Measurements from ENCODE around the gene TMEM106C. TPM values are rescaled to one million over a fixed set of nuclear protein-coding genes. Genes with fewer than 3 reads are reported as not detected.

Gene TMEM106C
- total and polyA plus RNA-seq, 10 of the 15 experiments (the other 5 are each of a cell fraction or from before 2014, with no cell fraction given) = 90.2 to 280 (median 161) TPM

- no peak for FAIRE-seq
- Histone ChIP-seq H3K4me2 (ENCODE audit: control insufficient read depth, insufficient read depth) (no peak overlapping the region), H3K79me2 (ENCODE audit: control insufficient read depth, insufficient read depth, low read length) (no peaks in the 10 kb centered on the region), H3K27me3 (replicated peaks in 1 of 2; ENCODE audit: control insufficient read depth in 2 of 2, insufficient read depth in 2 of 2, low read length in 1 of 2) (no peaks in the 10 kb centered on the region; a peak in 2 of 4 replicates), H2AFZ (ENCODE audit: control insufficient read depth, low read depth, low read length) (no peak overlapping the region), H3K9ac (ENCODE audit: control insufficient read depth, insufficient read depth, low read length) (no peak overlapping the region), H3K4me1 (ENCODE audit: control insufficient read depth, insufficient read depth, low read length) (no peaks in the 10 kb centered on the region), H3K27ac (ENCODE audit: control insufficient read depth, insufficient read depth) (no peak overlapping the region), H4K20me1 (ENCODE audit: control insufficient read depth, insufficient read depth) (no peaks in the 10 kb centered on the region), H3K36me3 (ENCODE audit: control insufficient read depth in 2 of 2, insufficient read depth in 2 of 2, low read length in 1 of 2) (no peaks in the 10 kb centered on the region), H3K4me3 (no peak overlapping the region), H3K9me3 (replicated peaks; ENCODE audit: control insufficient read depth, insufficient read depth, low read length) (no peaks in the 10 kb centered on the region)
- POLR2A ChIA-PET = no interaction called here
- intact Hi-C loops (cut with micrococcal nuclease; ENCODE audit: unreplicated experiment) = loop anchor here (5.0 kb wide), 1 partner anchor 43 kb away; the partner anchor contains the start of gene VDR
- BruUV-seq (replicated peaks) = no TSS peak
- no peak for ATAC-seq
- RAD21 ChIA-PET (ENCODE audit: unreplicated experiment) = no interaction called here
- 60% methylated on average over 6 of the region's 6 CpGs for WGBS (ENCODE audit: insufficient coverage, insufficient replicate concordance, low lambda C conversion rate, missing lambda C conversion rate)
- no peak for DNase-seq (ENCODE audit: low read depth, low spot score)
- SMC1A ChIA-PET (ENCODE audit: uncharacterized antibody, unreplicated experiment) = no interaction called here
- TF ChIP-seq POLR2AphosphoS2 (IDR thresholded peaks at IDR 0.05; ENCODE audit: low read depth, low read length) (no peak), BMI1 (IDR thresholded peaks at IDR 0.05; ENCODE audit: borderline replicate concordance) (no peak), MEF2A (IDR thresholded peaks at IDR 0.05; ENCODE audit: insufficient read depth, low read depth, low read length) (no peak), GABPA (IDR thresholded peaks at IDR 0.05; ENCODE audit: low read depth) (no peak), ZSCAN29 (IDR thresholded peaks at IDR 0.05) (no peak), STAT3 (IDR thresholded peaks at IDR 0.05; ENCODE audit: low read depth, low read length) (no peak)
- TF ChIP-seq, protein P1, sequence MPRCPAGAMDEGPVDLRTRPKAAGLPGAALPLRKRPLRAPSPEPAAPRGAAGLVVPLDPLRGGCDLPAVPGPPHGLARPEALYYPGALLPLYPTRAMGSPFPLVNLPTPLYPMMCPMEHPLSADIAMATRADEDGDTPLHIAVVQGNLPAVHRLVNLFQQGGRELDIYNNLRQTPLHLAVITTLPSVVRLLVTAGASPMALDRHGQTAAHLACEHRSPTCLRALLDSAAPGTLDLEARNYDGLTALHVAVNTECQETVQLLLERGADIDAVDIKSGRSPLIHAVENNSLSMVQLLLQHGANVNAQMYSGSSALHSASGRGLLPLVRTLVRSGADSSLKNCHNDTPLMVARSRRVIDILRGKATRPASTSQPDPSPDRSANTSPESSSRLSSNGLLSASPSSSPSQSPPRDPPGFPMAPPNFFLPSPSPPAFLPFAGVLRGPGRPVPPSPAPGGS (IDR thresholded peaks at IDR 0.05; ENCODE audit: borderline replicate concordance, insufficient read depth, low read depth, low read length, poor library complexity, severe bottlenecking) = peak; percentile 97
- TF ChIP-seq, protein P2, sequence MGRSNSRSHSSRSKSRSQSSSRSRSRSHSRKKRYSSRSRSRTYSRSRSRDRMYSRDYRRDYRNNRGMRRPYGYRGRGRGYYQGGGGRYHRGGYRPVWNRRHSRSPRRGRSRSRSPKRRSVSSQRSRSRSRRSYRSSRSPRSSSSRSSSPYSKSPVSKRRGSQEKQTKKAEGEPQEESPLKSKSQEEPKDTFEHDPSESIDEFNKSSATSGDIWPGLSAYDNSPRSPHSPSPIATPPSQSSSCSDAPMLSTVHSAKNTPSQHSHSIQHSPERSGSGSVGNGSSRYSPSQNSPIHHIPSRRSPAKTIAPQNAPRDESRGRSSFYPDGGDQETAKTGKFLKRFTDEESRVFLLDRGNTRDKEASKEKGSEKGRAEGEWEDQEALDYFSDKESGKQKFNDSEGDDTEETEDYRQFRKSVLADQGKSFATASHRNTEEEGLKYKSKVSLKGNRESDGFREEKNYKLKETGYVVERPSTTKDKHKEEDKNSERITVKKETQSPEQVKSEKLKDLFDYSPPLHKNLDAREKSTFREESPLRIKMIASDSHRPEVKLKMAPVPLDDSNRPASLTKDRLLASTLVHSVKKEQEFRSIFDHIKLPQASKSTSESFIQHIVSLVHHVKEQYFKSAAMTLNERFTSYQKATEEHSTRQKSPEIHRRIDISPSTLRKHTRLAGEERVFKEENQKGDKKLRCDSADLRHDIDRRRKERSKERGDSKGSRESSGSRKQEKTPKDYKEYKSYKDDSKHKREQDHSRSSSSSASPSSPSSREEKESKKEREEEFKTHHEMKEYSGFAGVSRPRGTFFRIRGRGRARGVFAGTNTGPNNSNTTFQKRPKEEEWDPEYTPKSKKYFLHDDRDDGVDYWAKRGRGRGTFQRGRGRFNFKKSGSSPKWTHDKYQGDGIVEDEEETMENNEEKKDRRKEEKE (IDR thresholded peaks at IDR 0.05) = no peak
- TF ChIP-seq, protein P3, sequence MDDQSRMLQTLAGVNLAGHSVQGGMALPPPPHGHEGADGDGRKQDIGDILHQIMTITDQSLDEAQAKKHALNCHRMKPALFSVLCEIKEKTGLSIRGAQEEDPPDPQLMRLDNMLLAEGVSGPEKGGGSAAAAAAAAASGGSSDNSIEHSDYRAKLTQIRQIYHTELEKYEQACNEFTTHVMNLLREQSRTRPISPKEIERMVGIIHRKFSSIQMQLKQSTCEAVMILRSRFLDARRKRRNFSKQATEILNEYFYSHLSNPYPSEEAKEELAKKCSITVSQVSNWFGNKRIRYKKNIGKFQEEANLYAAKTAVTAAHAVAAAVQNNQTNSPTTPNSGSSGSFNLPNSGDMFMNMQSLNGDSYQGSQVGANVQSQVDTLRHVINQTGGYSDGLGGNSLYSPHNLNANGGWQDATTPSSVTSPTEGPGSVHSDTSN (IDR thresholded peaks at IDR 0.05; ENCODE audit: insufficient replicate concordance, low read depth, low read length) = peak; percentile 44
- CTCF ChIA-PET = interaction anchor here (0.9 to 1.6 kb wide), 2 partner anchors 9 to 18 kb away, joined by 3 to 5 read pairs; partner anchors contain the start of gene TMEM106C
- in situ Hi-C loops (cut with MboI) = no loop called here
Measured at GRCh38 chr12:47944685-47945340, 18.6 kb upstream of the TMEM106C start.

Measured in GM12878 (cell line).